Prostate gland (tissue), 2 donors: Measurements from ENCODE around the gene GTPBP6. TPM values are rescaled to one million over a fixed set of nuclear protein-coding genes. Genes with fewer than 3 reads are reported as not detected.
"Not testable (repeated sequence)": the region's sequence is repeated elsewhere in the genome, so short reads cannot be mapped to it uniquely, and the experiment has no call there.

Experiments used
- DNase-seq: peaks from one replicate; pipeline ENCODE4 v3.0.0-alpha.2; 2019; ENCODE audit warnings: low spot score
- H3K27ac ChIP-seq, 2 donors: fragments of 200-600 bp; sonication (generic); 2 replicates each; pipeline ENCODE4 v1.5.1; 2017 to 2019
- H3K27me3 ChIP-seq: fragments of 200-600 bp; sonication (generic); replicated peaks from 2 replicates; pipeline ENCODE4 v1.5.1; 2019; ENCODE audit not compliant: insufficient read depth
- H3K36me3 ChIP-seq, 2 donors: fragments of 200-600 bp; sonication (generic); 1 replicate in 1 of 2; 2 replicates in 1 of 2; pipeline versions ENCODE4 v1.5.1 to v1.8.1; 2017 to 2019
- H3K4me1 ChIP-seq: fragments of 200-600 bp; sonication (generic); replicated peaks from 2 replicates; pipeline ENCODE4 v1.5.1; 2019
- H3K4me3 ChIP-seq, 2 donors: fragments of 200-600 bp; sonication (generic); 2 replicates each; pipeline ENCODE4 v1.5.1; 2017 to 2019
- H3K9me3 ChIP-seq: fragments of 200-600 bp; sonication (generic); 2 replicates; pipeline ENCODE4 v1.5.1; 2017
- CTCF ChIP-seq, 4 experiments: fragments of 200-600 bp in 2 of 4; fragments of 450-650 bp in 2 of 4; sonication (generic) in 2 of 4; IDR thresholded peaks; 1 replicate in 3 of 4; 2 replicates in 1 of 4; pipeline ENCODE4 v1.5.1; 2016 to 2019; ENCODE audit warnings: antibody characterized with exemption in 4 of 4, mild to moderate bottlenecking in 2 of 4, moderate library complexity in 2 of 4
- POLR2A ChIP-seq: fragments of 450-650 bp; IDR thresholded peaks from one replicate; pipeline ENCODE4 v1.6.1; 2016; ENCODE audit warnings: antibody characterized with exemption, mild to moderate bottlenecking
- POLR2AphosphoS5 ChIP-seq: sonication (generic); formaldehyde crosslinking; IDR thresholded peaks from one replicate; pipeline ENCODE4 v1.6.1; 2017; ENCODE audit warnings: antibody characterized with exemption
- WGBS: methylation state at CpG from one replicate; pipeline ENCODE4 v1.1.5; 2018; 5-methylcytosine and 5-hydroxymethylcytosine counted together
- intact Hi-C: fragments of 100-400 bp; cut with DNase I; formaldehyde crosslinking; loops from one replicate; pipeline ENCODE4 v1.14.2; 2022
- total RNA-seq, 2 donors: library from RNA; depleted of rRNA; stranded (reverse); fragments of >200 nt; gene quantifications; one replicate each; pipeline ENCODE4 v1.1.0, GENCODE V29; 2016

GTPBP6 gene
- total RNA-seq, 2 donors from 2014 or later, result 43.9 to 69.6 TPM

- Histone ChIP-seq H3K4me1 (no peaks in the 10 kb centered on the region), H3K9me3 (no peaks in the 10 kb centered on the region), H3K4me3 (no peak overlapping the region), H3K27me3 (no peaks in the 10 kb centered on the region), H3K36me3 (no peaks in the 10 kb centered on the region), H3K27ac (no peak overlapping the region)
- no peak for TF ChIP-seq CTCF (IDR thresholded peaks at IDR 0.05)
- no peak for TF ChIP-seq POLR2AphosphoS5
- TF ChIP-seq POLR2A, result no peak
- intact Hi-C loops, result no loop called here
- WGBS, result 85% methylated on average over 7 of the region's 7 CpGs
- no peak for DNase-seq
Observed at GRCh38 chrX:287670-288069, 30.9 kb downstream of the GTPBP6 start.

- intact Hi-C loops, result no loop called here
- no peak overlapping the region for H3K4me3 ChIP-seq
- no peak for DNase-seq
- H3K27me3 ChIP-seq, result no peaks in the 10 kb centered on the region
- H3K36me3 ChIP-seq, result no peaks in the 10 kb centered on the region
- H3K9me3 ChIP-seq, result no peaks in the 10 kb centered on the region
- no peak overlapping the region for H3K27ac ChIP-seq
- WGBS, result 95% methylated on average over 13 of the region's 13 CpGs
- no peaks in the 10 kb centered on the region for H3K4me1 ChIP-seq
- no peak for TF ChIP-seq POLR2AphosphoS5
- no peak for TF ChIP-seq POLR2A
- TF ChIP-seq CTCF (IDR thresholded peaks at IDR 0.05), result no peak
Observed at GRCh38 chrX:285076-285677, 33.4 kb downstream of the GTPBP6 start.

- H3K4me1 ChIP-seq, result no peaks in the 10 kb centered on the region
- TF ChIP-seq CTCF (IDR thresholded peaks at IDR 0.05), result no peak
- no peak for TF ChIP-seq POLR2A
- peak; percentile 77 for TF ChIP-seq POLR2AphosphoS5
- intact Hi-C loops, result no loop called here
- H3K27me3 ChIP-seq, result no peaks in the 10 kb centered on the region
- DNase-seq, result peak; percentile 89
- peak overlapping the region; percentile 50 to 65 for H3K27ac ChIP-seq
- no peaks in the 10 kb centered on the region for H3K9me3 ChIP-seq
- H3K36me3 ChIP-seq, result no peaks in the 10 kb centered on the region
- peak overlapping the region; percentile 40 to 44 for H3K4me3 ChIP-seq
- WGBS, result under 1% methylated on average over 39 of the region's 45 CpGs
Observed at GRCh38 chrX:283115-283845, 35.3 kb downstream of the GTPBP6 start.

- not testable (repeated sequence) for DNase-seq
Observed at GRCh38 chrX:282000-282681, 36.5 kb downstream of the GTPBP6 start.

GRCh38 chrX:281166-281999 is 37.2 kb downstream of the GTPBP6 start, which contains the start of gene PLCXD1:
Gene PLCXD1 (plus strand): TSS chrX:281381. CDS start chrX:284188, 2,807 bp downstream.
- H3K9me3 ChIP-seq, result no peaks in the 10 kb centered on the region
- no peak for DNase-seq
- peak within 1 kb of the TSS; percentile 50 to 60 for H3K27ac ChIP-seq
- TF ChIP-seq POLR2AphosphoS5, result no peak
- no peak for TF ChIP-seq CTCF (IDR thresholded peaks at IDR 0.05)
- TF ChIP-seq POLR2A, result no peak
- H3K4me3 ChIP-seq, result peak within 1 kb of the TSS; percentile 15 to 16
- 32% methylated on average over 24 of the region's 25 CpGs for WGBS
- intact Hi-C loops, result no loop called here
- H3K27me3 ChIP-seq, result no peaks in the 10 kb centered on the region
- H3K36me3 ChIP-seq, result no peaks in the 10 kb centered on the region
- H3K4me1 ChIP-seq, result no peaks in the 10 kb centered on the region

More at GRCh38 chrX:282000-282681, 36.5 kb downstream of the GTPBP6 start:
- H3K27me3 ChIP-seq, H3K4me3 ChIP-seq, H3K9me3 ChIP-seq, intact Hi-C loops, H3K36me3 ChIP-seq, H3K4me1 ChIP-seq: not testable (repeated sequence)
- 85% methylated on average over 21 of the region's 21 CpGs for WGBS
- peak overlapping the region; percentile 50 to 60 for H3K27ac ChIP-seq

GRCh38 chrX:280722-281121 is 37.9 kb downstream of the GTPBP6 start:
- H3K27me3 ChIP-seq, H3K4me1 ChIP-seq, intact Hi-C loops, H3K9me3 ChIP-seq, H3K27ac ChIP-seq, H3K36me3 ChIP-seq, DNase-seq: not testable (repeated sequence)
- no CpG with 5 or more reads among the region's 24 CpGs for WGBS
- H3K4me3 ChIP-seq, result peak overlapping the region; percentile 15 to 16
